Measurements from ENCODE around the gene LETM1.

DNA sequence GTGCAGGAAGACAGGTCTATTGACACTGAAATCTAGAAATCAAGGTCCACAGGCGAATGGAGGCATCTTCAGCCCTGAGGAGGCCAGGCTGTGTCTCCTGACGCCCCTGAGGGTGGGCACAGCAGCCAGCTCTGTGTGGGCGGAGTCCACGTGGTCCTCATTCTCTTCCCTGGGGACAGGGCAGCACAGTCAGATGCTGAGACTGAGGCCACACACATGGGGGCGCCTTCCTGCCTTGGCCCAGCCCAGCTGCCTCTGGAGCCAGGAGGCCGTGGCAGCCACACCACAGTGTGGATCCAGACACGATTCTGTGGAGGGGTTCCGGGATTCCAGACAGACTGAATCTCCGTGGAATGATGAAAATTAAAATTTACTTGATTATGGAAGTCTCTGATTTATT, 42.0 kb downstream of the LETM1 start:
- TF ChIP-seq, protein P1, sequence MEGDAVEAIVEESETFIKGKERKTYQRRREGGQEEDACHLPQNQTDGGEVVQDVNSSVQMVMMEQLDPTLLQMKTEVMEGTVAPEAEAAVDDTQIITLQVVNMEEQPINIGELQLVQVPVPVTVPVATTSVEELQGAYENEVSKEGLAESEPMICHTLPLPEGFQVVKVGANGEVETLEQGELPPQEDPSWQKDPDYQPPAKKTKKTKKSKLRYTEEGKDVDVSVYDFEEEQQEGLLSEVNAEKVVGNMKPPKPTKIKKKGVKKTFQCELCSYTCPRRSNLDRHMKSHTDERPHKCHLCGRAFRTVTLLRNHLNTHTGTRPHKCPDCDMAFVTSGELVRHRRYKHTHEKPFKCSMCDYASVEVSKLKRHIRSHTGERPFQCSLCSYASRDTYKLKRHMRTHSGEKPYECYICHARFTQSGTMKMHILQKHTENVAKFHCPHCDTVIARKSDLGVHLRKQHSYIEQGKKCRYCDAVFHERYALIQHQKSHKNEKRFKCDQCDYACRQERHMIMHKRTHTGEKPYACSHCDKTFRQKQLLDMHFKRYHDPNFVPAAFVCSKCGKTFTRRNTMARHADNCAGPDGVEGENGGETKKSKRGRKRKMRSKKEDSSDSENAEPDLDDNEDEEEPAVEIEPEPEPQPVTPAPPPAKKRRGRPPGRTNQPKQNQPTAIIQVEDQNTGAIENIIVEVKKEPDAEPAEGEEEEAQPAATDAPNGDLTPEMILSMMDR (IDR thresholded peaks at IDR 0.05; ENCODE audit: poor library complexity): peak; percentile 8
- TF ChIP-seq EZH2 (IDR thresholded peaks at IDR 0.05; ENCODE audit: borderline replicate concordance) (no peak), EZH2phosphoT487 (IDR thresholded peaks at IDR 0.05; ENCODE audit: low read depth, severe bottlenecking, unreplicated experiment) (no peak)
